ENCODE results near the gene TRAF3IP1.

Gene TRAF3IP1

GRCh38 chr2:238444242-238444641 is 123.9 kb downstream of the TRAF3IP1 start:
- no peak for TF ChIP-seq ZNF274 (IDR thresholded peaks at IDR 0.05; ENCODE audit: low read depth, low read length)
- H3K4me3 ChIP-seq (ENCODE audit: low read length), result no peak overlapping the region

- TF ChIP-seq ZNF274 (IDR thresholded peaks at IDR 0.05; ENCODE audit: low read depth, low read length), result no peak
- H3K4me3 ChIP-seq (ENCODE audit: low read length), result no peak overlapping the region
Observed at GRCh38 chr2:238445409-238446190, 125.3 kb downstream of the TRAF3IP1 start.

- TF ChIP-seq ZNF274 (IDR thresholded peaks at IDR 0.05; ENCODE audit: low read depth, low read length), result no peak
- no peak overlapping the region for H3K4me3 ChIP-seq (ENCODE audit: low read length)
Observed at GRCh38 chr2:238446371-238446770, 126.1 kb downstream of the TRAF3IP1 start.

GRCh38 chr2:238448031-238448955 is 128.0 kb downstream of the TRAF3IP1 start:
- no peak overlapping the region for H3K4me3 ChIP-seq (ENCODE audit: low read length)
- TF ChIP-seq ZNF274 (IDR thresholded peaks at IDR 0.05; ENCODE audit: low read depth, low read length), result no peak

GRCh38 chr2:238449241-238449640 is 128.9 kb downstream of the TRAF3IP1 start:
- no peak for TF ChIP-seq ZNF274 (IDR thresholded peaks at IDR 0.05; ENCODE audit: low read depth, low read length)
- no peak overlapping the region for H3K4me3 ChIP-seq (ENCODE audit: low read length)

GRCh38 chr2:238449909-238450417 is 129.6 kb downstream of the TRAF3IP1 start:
- no peak overlapping the region for H3K4me3 ChIP-seq (ENCODE audit: low read length)
- TF ChIP-seq ZNF274 (IDR thresholded peaks at IDR 0.05; ENCODE audit: low read depth, low read length), result no peak

GRCh38 chr2:238450440-238450861 is 130.1 kb downstream of the TRAF3IP1 start:
- no peak overlapping the region for H3K4me3 ChIP-seq (ENCODE audit: low read length)
- TF ChIP-seq ZNF274 (IDR thresholded peaks at IDR 0.05; ENCODE audit: low read depth, low read length), result no peak

Data from GM08714 (cell line).